ENCODE results near the gene AGT.
"Not testable (repeated sequence)": the region's sequence is repeated elsewhere in the genome, so short reads cannot be mapped to it uniquely, and the experiment has no call there.

AGT gene

DNA sequence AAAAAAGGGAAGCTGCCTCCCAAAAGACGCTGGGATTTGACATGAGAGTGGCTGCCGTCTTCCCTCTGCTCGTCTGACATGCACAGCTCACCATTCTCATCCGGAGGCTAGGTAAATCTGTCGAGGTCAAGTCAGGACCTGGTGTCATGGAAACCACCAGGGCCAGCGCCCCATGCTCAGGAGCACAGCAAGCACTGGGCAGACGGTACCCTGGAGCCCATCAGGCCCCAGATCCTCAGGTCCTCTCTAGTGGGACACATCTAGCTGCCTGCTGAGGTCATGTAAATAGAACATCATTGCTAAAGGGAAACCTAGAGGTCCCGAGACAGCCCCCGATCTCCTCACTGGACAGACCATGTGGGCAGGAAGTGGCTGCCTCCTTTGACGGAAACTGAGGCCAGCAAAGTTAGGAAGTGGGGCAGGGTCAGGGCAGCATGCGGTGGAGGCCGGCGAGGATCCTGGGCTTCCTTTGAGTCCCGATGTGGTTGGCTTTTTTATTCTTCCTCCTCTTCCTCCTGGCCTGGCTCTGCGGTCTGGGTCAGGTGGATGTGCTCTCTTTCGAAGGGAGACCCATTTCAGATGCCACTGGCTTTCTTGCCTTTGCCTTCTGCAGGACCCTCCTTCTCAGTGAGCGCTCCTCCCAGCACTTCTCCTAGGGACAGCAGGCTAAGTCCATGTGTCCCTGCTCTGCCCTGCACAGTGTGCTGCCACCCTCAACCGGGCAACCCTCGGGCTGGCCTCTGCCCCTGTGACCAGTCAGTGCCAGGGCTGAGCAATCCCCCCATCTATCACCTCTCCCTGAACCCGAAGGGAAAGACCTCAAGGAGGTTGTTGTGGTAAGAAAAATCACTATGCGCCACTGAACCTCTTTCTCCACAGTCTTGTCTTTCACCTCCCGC is 5.9 kb downstream of the AGT start:
- DNase-seq (ENCODE audit: low read depth): no peak

DNA sequence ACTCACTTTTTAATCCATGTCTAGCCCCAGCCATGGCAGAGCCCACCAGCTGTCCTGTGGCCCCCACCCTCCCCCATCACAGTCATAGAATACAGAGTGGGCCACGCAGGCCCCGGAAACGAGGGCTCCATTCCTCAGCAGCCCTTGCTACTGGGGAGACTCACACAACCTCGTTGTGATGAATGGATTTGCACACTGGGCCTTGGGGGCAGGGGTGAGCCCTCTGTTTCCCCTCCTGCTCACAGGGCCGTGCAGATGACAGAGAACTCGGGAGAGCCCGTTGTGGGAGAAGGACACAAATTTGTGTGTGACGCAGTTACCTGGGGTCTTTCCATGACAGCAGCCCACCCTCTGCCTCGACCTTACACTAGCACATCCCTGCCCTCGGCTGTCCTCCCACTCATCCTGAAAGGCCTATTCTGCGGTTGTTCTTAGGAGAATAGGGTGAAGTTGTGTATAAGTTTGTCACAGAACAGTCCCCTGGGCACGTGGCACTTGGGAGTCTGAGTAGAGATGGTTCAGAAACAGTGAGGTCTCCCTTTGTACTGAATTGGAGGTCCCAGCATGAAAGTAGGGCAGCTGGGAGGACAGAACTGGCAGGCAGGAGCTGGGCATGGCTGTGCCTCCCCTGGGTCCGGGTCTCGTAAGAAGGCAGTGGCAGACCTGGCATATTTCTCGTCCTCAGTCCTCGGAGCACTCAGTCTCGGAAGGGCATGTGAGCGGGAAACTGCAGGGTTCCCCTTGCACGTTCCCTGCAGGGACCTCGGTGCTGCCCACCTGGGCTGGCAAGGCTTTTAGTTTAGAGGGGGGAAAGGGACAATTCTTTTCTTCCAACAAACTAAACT is 6.8 kb downstream of the AGT start:
- no peak for DNase-seq (ENCODE audit: low read depth)

DNA sequence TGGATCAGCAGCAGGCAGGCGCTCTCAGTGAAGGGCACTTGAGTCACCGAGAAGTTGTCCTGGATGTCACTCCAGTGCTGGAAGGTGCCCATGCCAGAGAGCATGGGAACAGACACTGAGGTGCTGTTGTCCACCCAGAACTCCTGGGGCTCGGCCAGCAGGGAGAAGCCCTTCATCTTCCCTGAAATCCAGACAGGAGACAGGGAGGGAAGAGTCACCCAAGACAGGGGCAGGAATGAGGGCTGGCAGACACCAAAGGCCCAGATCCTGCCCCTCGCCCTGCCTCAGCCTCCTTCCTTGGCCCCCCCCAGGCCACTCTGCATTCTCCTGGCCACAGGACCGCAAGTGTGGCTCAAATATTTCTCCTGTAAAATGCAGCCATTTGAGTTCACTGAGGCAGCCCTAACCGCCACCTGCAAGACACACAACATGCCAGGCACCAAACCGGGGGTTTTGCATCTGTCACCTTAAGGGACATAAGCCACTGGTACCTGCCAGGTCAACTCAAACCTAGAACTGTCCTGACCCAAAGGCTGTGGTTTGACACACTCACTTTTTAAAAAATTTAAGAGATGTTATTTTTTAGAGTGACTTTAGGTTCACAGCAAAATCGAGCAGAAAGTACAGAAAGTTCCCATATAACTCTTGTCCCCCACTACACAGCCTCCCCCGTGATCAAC is 7.8 kb downstream of the AGT start:
- DNase-seq (ENCODE audit: low read depth): no peak

DNA sequence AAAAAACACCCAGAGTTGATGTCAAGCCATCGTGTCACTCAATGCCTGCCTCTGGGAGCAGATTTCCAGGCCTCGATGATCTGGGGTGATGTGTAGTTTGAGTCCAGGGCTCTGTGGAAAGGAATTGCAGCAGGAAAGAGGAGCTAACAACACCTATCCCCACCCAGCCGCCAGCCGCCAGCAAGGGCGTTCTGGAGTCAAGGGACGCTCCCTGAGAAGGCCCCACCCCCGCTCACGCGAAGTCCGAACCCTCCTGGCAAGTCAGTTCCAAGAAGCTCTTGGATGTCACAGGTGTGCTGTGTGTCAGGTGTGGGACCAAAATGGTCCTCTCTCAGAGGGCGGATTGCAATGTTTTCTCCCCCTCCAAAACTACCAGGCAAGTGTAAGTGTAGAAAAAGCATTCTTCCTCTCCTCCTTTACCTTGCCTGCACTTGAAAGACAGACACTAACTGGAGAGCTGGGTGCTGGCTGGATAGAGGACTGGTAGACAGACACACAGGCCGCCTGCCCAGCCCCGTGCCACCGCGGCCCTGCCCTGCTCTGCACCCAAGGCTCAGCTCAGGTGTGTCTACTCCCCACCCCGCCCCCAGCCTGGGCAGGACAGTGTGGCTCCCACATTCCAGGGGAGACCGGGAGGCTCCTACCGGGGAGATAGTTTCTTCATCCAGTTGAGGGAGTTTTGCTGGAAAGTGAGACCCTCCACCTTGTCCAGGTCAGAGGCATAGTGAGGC is 8.5 kb downstream of the AGT start:
- DNase-seq (ENCODE audit: low read depth): no peak

DNA sequence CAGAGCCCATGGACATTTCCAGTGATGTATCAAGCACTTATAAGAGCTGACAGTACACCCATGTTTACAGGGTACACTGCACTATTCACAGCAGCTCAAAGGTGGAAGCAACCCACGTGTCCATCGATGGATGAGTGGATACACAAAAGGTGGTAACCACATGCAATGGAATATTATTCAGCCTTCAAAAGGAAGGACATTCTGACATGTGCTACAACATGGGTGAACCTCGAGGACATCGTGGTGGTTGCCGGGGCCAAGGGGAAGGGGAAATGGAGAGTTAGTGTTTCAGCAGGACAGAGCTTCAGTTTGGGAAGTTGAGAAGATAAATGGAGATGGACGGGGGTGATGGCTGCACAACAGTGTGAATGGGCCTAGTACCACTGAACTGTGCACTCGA is 9.1 kb downstream of the AGT start:
- DNase-seq (ENCODE audit: low read depth): no peak

DNA sequence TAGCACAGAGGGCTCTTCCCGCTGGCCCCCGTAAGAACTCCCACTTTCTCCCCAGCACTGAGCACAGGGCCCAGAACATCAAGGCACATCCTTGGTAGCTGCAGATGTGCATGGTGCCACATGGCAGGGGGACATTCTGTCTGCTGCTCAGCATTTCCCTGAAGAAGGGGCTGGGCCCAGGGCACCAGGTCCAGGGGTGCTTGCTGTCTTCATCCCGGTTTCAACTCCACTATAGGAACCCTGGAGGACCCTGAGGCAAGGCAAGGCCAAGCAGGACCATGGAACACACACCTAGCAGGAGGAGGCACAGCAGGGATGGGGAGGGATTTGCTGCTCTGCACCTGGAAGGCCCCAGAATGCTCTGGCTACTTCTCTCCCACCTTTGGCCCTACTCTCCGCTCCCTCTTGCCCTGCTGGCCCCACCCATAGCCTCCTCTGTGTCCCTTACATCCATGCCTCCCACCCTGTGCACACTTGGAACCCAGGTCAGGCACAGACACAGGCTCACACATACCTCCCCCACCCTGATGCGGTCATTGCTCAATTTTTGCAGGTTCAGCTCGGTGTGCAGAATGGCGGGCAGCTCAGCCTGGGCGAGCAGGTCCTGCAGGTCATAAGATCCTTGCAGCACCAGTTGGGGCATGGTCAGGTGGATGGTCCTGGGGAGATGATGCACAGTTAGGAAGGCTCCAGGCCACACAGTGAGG is 10.1 kb downstream of the AGT start:
- no peak for DNase-seq (ENCODE audit: low read depth)

DNA sequence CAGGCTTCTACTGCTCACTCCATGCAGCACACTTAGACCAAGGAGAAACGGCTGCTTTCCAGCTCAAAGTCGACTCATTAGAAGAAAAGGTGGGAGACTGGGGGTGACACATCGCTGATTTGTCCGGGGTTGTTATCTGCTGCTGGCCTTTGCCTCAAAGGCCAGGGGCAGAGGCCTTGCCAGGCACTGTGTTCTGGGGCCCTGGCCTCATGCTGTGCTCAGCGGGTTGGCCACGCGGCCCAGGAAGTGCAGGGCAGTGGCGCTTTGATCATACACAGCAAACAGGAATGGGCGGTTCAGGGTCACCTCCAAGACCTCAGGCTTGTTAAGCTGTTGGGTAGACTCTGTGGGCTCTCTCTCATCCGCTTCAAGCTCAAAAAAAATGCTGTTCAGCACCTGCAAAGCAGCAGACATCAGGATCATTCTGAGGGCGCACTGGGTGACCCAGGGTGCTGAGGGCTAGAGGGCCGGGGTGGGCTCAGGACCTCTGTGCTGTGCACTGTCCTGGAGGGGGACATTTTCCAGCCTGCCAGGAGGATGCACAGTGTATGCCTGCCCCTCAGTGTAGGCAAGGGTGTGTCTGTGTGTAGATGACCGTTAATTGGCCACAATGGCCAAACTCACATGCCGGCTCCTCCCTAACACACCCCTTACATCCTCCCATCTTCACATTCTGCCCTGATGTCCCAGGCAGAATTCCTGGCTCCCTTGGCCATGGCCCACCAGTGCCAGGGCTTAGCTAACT is 10.8 kb downstream of the AGT start:
- DNase-seq (ENCODE audit: low read depth): no peak

DNA sequence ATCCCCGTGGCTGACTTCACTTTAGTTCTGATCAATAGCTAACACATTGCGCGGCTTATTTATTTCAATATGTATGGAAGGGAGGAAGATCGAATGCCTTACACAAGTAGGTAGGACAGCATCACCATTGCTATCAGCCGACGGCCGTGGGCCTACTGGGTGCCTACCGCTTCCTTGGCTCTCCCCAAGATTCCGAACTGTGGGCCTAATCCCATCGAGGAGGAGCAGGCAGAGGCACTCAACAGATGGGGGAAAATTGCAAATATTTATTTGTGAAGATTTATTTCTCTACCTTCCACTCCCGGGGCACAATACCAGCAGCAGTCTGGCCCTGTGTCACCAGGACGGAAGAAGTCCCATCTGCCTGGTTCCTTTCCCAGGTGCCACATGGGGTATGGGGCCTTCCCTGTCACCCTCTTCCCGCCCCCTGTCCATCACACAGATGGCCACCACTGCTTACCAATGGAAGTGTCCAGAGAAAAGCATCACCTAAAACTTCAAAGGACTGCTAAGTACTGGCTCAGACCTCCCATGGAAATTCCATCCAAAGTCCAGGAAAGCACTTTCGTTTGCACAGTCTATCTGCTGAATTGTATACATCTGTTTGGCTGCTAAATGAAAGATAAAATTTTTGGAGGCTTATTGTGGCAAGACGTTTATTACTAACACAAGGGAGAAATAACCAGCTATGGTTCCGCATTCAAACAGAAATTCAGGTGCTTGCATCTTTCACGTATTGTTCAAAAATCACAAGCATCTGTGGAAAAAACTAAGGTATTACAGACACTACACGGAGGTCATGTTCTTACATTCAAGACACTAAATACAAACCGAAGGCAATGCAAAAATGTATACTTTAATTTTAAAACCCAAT is 11.8 kb downstream of the AGT start:
- no peak for DNase-seq (ENCODE audit: low read depth)

DNA sequence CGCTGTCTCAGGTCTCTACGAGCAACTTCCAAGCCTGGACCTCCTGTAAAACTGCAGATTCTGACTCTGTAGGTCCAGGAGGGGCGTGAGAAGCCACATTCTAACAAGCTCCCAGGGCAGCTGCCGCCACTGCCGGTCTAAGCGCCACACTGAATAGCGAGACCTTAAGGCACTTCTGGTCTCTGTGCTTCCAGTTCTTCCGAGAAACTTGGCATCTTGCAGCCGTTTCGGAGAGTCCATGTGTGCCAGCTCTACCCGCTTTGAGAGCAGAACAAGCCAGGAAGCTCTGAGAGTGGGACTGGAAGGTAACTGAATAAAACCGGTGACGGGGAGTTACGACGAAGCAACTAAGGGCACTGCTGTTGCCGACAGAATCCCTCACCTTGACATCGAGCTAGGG is 12.5 kb downstream of the AGT start:
- DNase-seq (ENCODE audit: low read depth): no peak

DNA sequence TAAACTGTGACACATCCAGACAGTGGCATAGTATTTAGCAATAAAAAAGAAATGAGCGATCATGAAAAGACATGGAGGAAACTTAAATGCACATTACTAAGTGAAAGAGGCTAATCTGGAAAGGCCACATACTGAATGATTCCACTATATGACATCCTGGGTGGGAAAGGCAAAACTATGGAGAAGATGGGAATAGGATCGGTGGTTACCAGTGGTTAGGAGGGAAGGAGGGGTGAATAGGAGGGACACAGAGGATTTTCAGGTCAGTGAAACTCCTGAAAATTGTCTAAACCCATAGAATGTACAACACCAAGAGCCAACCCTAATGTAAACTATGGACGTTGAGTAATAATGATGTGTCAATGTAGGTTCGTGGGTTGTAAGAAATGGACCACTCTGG is 13.8 kb downstream of the AGT start:
- no peak for DNase-seq (ENCODE audit: low read depth)

DNA sequence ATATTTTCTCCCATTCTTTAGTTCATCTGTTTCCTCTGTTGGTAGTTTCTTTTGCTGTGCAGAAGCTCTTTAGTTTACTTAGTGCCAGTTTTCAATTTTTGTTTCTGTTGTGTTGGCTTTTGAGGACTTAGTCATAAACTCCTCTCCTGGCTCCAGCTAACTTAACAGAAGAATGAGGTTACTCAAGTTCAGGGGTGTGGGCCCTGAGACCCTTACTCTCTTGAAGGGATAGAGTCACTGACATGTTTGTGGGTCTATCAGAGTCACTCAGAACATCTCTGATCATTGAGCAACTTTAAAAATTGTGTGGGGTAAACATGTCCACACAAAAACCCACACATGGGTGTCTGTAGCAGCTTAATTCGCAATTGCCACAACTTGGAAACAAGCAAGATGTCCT is 14.2 kb downstream of the AGT start:
- no peak for DNase-seq (ENCODE audit: low read depth)

DNA sequence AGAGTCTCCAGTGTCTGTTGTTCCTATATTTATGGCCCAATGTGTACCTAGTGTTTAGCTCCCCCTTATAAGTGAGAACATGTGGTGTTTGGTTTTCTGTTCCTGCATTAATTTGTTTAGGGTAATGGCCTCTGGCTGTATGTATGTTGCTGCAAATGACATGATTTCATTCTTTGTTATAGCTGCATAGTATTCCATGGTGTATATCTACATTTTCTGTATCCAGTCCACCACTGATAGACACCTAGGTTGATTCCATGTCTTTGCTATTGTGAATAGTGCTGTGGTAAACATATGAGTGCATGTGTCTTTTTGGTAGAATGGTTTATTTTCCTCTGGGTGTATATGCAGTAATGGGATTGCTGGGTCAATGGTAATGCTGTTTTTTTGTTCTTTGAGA is 15.0 kb downstream of the AGT start:
- DNase-seq (ENCODE audit: low read depth): not testable (repeated sequence)

DNA sequence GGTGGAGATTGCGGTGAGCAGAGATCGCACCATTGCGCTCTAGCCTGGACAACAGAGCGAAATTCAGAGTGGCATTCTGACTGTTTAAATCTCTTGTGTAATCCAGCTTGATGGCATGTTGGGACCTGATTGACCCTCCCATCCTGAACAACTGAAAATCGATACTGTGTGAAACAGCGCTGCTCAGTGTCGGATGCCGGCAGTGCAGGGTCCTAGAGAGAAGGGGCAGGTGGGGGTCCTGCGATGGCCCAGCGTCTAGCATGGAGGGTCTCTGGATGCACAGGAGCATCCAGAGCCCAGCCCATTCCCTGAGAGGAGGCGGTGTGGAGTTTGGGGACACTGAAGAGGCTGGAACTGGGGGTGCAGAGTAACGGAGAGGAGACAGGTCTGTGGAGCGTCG is 15.8 kb downstream of the AGT start:
- DNase-seq (ENCODE audit: low read depth): no peak

DNA sequence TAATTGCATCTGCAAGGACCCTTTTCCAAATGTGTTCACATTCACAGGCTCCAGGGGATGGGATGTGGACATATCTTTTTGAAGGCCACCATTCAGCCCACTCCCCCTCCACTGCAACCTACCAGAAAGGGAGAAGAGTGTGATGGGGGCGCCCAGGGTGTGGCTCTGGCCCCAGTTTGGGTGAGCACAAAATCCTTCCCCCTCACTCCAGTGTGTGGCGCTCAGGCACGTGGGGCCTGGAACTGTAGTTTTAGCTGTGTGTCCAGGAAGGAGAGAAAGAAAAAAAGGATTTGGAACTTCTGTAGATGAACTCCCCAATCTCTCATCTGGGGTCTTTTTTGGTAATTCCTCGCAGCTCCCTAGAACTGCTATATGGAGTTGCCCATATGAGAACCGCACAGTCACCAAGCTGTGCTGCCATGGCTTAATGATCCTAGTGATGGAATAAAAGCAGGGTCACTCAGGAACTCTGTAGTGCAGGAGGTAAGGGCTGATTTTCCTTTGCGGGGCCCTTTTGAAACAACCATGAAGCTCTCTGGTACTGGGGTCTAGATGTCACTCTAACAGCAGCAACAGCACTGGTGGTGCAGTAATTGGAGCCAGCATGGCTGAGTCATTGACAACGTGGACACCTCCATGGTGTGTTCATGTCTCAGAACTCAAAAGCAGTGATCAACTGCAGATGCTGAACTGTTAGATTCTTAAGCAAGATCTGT is 17.0 kb downstream of the AGT start:
- no peak for DNase-seq (ENCODE audit: low read depth)

DNA sequence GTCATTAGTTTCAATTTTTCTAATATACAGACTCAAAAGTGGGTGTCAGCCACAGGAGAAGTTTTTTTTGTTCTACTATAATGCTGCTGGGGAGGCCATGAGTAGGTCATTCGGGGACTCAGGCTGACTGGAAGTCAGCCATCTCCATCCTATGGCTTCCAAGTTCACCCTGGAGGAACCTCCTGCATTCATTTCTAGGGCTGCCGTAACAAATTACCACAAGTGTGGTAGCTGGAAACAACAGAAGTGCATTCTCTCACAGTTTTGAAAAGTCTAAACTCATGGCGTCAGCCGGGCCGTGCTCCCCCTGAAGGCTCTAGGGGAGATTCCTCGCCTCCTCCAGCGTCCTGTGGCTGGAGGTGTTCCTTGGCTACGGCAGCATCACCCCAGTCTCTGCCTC is 17.7 kb downstream of the AGT start:
- DNase-seq (ENCODE audit: low read depth): no peak

DNA sequence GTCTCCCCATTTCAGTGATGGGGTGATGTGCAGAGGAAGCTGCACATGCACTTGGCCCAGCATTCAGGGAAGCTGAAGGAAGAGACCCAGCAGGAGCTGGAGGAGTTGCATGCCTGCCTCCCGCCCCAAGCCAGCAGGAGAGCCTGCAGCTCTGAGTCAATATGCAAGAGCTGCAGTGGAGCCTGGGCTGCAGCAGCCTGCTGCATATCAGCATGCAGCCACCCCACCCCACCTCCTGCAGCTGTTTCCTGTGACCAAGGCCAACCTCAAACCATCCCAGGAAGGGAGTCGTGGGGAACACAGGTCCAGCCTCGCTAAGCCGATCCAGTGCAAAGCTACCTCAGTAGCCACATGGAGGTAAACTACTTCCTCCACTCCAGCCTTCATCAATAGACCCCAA is 18.9 kb downstream of the AGT start:
- no peak for DNase-seq (ENCODE audit: low read depth)

DNA sequence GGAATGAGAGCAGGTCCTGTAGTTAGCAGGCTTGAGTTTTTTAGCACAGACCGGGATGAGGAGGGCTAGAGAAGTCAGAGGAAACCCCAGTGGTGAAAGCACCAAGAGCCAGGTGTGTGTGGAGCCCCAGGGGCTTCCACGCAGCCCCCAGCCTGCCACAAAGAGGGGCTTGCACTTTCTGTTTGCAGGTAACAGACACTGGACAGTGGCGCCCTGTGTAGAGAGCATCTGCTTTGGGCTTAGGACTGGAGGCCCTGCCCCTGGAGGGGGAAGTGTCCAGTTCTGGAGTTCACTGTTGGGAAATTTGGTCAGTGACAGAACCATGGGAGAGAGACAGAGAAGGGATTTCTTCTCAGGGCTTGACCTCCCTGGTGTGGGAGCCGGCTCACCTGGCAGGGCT is 19.5 kb downstream of the AGT start:
- DNase-seq (ENCODE audit: low read depth): no peak

DNA sequence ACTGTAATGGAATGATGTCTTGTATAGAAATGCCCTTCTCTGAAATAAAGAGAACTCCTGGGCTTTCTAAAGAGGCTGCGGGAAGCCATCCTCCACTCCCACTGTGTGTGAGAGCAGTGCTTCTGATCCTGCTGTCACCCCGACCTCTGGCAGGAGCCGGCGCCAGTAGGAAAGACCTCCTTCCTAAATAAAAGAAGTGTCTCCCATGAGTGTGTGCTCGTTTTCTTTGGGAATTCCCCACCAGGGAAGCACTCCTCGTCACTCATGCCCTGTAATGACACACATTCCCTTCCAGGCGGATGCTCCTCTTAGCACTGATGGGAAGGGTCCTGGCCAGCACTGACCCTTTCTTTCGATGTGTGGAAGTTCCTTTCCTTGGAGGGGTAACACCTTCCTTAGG is 20.1 kb downstream of the AGT start:
- no peak for DNase-seq (ENCODE audit: low read depth)

DNA sequence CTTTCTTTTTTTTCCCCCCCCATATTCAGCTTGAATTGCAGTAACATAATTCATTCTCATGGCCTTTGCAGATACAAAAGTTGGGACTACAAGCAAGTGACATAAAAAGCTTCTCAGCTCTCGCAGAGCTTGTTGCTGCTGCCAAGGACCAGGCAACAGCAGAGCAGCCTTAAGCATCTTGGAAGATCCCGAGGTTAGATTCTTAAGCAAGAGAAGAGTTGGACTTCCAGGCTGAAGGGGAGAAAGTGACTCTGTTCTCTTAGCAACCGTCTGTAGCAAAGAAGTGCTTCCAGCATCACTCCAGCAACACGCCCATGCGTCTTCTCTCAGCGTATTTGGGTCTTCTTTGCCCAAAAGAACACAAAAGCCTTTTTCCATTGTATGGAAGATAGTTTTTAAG is 20.7 kb downstream of the AGT start:
- DNase-seq (ENCODE audit: low read depth): no peak
